ENCODE results near the gene GALNT18. TPM values are rescaled to one million over a fixed set of nuclear protein-coding genes. Genes with fewer than 3 reads are reported as not detected.

The GALNT18 gene
- total and polyA plus RNA-seq, 9 donors: 3.0 to 13.2 (median 7.7) TPM

DNA sequence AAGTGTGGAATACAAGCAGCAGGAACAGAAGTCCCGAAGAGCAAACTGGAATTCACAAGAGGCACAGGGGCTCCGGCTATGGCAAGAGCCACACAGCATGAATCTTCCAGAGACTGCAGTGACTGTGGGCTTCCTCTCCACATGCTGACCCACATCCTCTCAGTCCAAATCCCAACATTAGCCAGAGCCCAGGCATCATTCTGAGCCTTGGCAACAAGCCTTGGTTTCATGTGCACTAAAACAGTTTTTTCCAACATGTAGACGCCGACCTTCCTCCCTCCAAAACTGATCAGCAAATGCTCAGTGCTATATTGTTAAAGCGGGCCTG lies 177.0 kb downstream of the GALNT18 start:
- 25 to 33% (median 32%) methylated on average over 5 of the region's 5 CpGs for WGBS, 3 donors
- no peak overlapping the region for H3K4me3 ChIP-seq
- H3K27ac ChIP-seq: no peak overlapping the region
- TF ChIP-seq POLR2A (IDR thresholded peaks at IDR 0.05) (no peak), EP300 (IDR thresholded peaks at IDR 0.05) (no peak)
- TF ChIP-seq, protein P1, sequence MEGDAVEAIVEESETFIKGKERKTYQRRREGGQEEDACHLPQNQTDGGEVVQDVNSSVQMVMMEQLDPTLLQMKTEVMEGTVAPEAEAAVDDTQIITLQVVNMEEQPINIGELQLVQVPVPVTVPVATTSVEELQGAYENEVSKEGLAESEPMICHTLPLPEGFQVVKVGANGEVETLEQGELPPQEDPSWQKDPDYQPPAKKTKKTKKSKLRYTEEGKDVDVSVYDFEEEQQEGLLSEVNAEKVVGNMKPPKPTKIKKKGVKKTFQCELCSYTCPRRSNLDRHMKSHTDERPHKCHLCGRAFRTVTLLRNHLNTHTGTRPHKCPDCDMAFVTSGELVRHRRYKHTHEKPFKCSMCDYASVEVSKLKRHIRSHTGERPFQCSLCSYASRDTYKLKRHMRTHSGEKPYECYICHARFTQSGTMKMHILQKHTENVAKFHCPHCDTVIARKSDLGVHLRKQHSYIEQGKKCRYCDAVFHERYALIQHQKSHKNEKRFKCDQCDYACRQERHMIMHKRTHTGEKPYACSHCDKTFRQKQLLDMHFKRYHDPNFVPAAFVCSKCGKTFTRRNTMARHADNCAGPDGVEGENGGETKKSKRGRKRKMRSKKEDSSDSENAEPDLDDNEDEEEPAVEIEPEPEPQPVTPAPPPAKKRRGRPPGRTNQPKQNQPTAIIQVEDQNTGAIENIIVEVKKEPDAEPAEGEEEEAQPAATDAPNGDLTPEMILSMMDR (IDR thresholded peaks at IDR 0.05): no peak
- H3K27me3 ChIP-seq: no peaks in the 10 kb centered on the region
- no peak for DNase-seq
- no peaks in the 10 kb centered on the region for H3K9me3 ChIP-seq
- peaks cover 5% of the 10 kb centered on the region for H3K4me1 ChIP-seq (ENCODE audit: insufficient read depth)
- no peaks in the 10 kb centered on the region for H3K36me3 ChIP-seq
- intact Hi-C loops (cut with DNase I): no loop called here

DNA sequence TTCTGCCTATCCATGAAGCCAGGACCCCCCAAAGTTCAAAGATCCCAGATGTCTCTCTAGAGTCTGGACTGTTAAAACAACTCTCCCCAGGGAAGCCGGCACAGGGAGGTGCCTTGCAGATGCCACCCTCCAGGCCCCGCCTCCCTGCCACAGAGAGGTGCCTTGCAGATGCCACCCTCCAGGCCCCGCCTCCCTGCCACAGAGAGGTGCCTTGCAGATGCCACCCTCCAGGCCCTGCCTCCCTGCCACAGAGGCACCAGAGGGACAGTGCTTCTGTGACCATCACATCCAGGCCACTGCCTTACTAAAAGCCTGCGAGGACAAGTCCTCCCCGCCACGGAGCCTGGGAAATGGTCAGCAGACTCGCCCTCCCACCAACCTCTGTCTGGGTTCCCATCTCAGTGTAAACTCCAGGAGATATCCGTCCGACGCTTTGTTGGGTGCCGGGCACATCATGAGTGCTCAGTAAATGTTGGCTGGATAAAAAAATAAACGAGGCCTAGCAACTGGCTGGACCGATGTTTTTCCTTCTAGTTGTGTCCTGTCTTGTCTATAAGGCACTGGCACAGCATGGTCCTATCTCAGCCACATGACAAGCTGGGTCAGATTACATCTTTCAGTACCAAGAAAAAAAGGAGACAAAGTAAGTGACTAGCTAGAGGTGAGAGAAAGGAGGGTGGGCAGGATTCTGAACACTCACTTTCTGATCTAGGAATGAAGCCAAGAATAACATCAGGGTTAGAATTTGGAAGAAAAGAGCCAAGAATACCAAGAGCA lies 177.6 kb downstream of the GALNT18 start:
- H3K4me1 ChIP-seq (ENCODE audit: insufficient read depth): peaks cover 5% of the 10 kb centered on the region
- WGBS, 3 donors: 73 to 84% (median 81%) methylated on average over 13 of the region's 13 CpGs

DNA sequence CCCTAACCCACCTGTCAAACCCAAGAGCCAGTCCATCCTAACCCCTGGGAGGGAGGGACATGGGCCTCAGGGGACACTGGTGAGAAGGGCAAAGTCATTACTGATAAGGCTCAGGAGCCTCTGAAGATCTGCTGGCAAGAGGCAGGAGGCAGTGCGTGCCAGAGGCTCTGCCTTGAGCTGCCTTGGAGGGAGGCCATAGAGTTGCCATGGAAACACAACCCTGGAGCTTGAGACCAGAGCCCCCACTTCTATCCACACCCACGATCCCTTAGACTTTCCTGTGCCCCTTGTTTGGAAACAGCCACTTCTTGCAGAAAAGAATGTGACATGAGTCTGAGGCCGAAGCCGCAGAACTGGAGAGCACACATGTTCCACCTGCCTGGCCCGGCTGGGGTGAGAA lies 179.0 kb downstream of the GALNT18 start:
- 94% methylated on average over 5 of the region's 5 CpGs for WGBS, 3 donors
- Histone ChIP-seq H3K4me1 (ENCODE audit: insufficient read depth) (peaks cover 5% of the 10 kb centered on the region), H3K27ac (no peak overlapping the region), H3K4me3 (no peak overlapping the region), H3K36me3 (no peaks in the 10 kb centered on the region), H3K27me3 (no peaks in the 10 kb centered on the region), H3K9me3 (no peaks in the 10 kb centered on the region)
- TF ChIP-seq, protein P1 (IDR thresholded peaks at IDR 0.05): no peak
- TF ChIP-seq POLR2A (IDR thresholded peaks at IDR 0.05): no peak
- TF ChIP-seq EP300 (IDR thresholded peaks at IDR 0.05): no peak
- intact Hi-C loops (cut with DNase I): no loop called here
- no peak for DNase-seq

More for the DNA sequence above, 177.6 kb downstream of the GALNT18 start:
- intact Hi-C loops (cut with DNase I): no loop called here
- H3K36me3 ChIP-seq: no peaks in the 10 kb centered on the region
- H3K27ac ChIP-seq: no peak overlapping the region
- no peaks in the 10 kb centered on the region for H3K27me3 ChIP-seq
- no peaks in the 10 kb centered on the region for H3K9me3 ChIP-seq
- DNase-seq: no peak
- TF ChIP-seq, protein P1 (IDR thresholded peaks at IDR 0.05): no peak
- TF ChIP-seq POLR2A (IDR thresholded peaks at IDR 0.05) (no peak), EP300 (IDR thresholded peaks at IDR 0.05) (no peak)
- H3K4me3 ChIP-seq: no peak overlapping the region

DNA sequence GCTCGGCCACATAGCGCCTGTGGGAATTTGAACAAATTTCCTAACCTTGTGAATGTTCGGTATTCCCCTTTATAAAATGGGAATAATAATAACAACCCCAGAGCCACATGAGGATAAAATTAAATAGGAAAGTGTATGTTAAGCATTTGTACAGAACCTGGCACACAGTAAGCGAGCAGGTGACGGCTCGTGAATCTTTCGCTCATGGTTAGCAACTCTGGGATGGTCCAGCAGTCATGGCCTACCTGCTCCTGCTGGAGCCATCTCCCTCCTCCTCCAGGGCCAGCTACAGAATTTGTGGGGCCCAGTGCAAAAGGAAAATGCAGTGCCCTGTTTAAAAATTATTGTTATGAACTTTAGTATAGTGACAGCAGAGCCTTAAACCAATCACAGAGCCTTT lies 180.3 kb downstream of the GALNT18 start:
- Histone ChIP-seq H3K4me3 (no peak overlapping the region), H3K4me1 (ENCODE audit: insufficient read depth) (peaks cover 7% of the 10 kb centered on the region), H3K36me3 (no peaks in the 10 kb centered on the region), H3K9me3 (no peaks in the 10 kb centered on the region), H3K27me3 (no peaks in the 10 kb centered on the region), H3K27ac (no peak overlapping the region)
- no peak for DNase-seq
- 96 to 98% (median 97%) methylated on average over 7 of the region's 7 CpGs for WGBS, 3 donors
- intact Hi-C loops (cut with DNase I): no loop called here
- no peak for TF ChIP-seq POLR2A (IDR thresholded peaks at IDR 0.05)
- TF ChIP-seq, protein P1 (IDR thresholded peaks at IDR 0.05): no peak
- TF ChIP-seq EP300 (IDR thresholded peaks at IDR 0.05): no peak

Measured in ovary (tissue), 9 donors.